HuH-7.5 (cell line): ENCODE data around the gene LRRIQ4.

ENCODE experiments used
- DNase-seq: peaks from one replicate; pipeline ENCODE4 v3.0.0; 2011; ENCODE audit warnings: low spot score

Gene LRRIQ4

DNA sequence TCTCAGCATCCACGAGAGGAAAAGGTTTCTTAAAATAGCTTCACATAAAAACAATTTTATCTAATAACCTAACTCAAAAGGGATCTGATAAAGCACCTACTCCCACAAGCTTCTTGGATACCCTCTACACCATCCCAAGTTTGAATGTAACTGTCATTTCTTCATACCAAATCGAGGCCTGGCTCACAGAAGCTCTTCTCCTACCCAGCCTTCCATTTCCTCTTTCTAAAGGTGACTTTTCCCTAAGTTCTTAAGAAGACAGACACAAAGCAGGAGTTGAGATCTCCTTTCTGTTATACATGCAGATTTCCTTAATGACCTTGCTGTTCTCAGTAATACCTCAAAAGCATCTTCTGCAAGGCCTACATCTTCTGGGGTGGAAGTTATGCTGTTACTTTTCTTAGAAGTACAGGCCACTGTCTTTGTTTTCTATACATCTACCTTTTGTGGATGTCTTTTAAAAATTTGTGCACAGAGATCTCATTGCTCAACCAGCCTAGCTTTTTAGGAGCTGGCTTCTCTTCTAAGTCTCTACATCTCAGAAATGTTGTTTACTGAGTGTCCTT lies 3.4 kb upstream of the LRRIQ4 start:
- no peak for DNase-seq

DNA sequence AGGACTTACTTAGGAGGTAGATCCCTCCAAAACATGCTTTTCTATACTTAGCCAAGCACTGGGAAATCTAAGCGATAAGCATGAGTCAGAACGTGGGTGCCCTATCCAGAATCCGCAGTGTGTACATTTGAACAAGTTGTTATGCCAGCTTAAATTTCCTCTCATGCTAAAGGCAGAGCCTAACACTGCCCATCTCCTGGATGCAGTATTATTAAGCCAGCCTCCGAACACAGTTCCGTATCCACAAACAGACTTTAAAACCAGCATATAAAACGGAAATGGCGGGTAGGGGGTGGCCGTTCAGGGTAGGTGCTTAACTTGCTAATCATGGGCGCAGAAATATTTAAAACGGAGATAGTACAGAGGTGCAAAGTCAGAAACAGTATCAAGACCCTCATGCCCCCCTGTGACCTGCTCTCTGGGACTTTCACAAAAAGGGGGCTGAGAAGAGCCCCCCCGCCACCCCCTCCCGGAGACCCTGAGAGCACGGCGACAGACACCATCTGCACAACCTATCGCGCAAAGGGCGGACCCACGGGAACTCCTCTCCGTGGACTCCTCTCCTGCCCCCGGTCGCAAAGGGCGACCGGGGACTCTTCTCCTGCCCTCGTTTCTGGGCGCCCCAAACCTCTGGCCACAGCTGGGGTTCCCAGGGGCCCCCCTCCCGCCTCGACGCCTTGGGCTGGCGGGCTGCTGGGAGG lies 889 bp upstream of the LRRIQ4 start:
- DNase-seq: no peak

DNA sequence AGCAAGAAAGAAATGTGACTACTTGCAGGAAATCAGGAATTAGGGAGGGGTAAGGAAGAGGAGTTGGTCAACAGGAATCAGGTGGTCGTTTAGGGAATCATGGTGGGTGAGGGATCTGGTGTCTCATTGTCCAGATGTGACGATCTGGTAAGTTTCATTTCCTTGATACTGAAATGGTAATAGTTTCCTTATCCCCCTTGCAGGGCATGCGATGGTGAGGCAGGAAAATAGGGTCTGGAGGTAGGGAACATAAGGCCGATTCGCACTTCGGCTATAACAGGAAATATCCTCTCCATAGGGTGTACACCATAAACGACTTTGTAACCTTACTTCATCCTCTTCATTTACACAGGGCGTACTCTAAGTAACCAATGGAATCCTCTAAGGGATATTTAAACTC lies 608 bp downstream of the LRRIQ4 start:
- no peak for DNase-seq

DNA sequence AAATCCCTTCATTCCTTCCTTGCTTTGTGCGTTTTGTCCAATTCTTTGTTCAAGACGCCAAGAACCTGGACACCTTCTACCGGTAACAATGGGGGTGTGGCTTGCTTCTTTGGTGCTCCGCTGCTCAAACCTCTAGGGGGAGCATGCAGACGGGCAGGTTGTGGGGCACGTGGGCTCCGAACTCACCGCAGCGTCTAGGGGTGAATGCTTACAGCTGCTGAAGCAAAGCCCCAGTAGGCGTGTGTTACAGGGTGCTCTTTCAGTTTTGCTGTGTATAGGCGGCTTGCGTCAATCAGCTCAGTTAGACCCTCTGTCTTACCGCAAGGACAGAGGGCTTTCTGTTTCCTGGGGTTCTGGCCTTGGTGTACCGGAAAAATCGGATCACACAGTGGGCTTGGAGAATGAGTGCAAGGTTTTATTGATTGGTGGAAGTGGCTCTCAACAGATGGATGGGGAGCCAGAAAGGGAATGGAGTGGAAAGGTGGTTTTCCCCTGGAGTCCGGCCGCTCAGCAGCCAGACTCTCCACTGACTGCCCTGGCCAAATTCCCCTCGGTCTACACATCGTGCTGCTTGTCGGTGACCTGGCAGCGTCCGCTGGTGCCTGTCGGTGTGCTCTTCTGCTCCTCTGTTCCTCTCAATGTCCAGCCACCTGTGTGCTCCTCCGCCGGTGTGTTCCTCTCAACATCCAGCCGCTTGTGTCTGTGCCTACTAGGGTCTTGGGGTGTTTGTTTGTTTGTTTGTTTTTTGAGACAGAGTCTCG lies 1.3 kb downstream of the LRRIQ4 start:
- no peak for DNase-seq

DNA sequence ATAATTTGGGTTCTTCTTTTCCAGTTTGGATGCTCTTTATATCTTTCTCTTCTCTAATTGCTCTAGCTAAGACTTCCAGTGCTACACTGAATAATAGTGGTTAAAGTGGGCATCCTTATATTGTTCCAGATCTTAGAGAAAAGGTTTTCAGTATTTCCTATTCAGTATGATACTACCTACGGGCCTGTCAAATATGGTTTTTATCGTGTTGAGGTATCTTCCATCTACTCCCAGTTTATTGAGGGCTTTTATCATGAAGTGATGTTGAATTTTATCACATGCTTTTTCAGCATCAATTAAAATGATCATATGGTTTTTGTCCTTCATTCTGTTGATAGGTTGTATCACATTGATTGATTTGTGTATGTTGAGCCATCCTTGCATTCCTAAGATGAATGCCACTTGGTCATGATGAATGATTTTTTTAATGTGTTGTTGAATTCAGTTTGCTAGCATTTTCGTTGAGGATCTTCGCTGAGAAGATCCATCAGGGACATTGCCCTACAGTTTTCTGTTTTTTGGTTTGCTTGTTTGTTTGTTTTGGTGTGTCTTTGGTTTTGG lies 3.0 kb downstream of the LRRIQ4 start:
- no peak for DNase-seq

DNA sequence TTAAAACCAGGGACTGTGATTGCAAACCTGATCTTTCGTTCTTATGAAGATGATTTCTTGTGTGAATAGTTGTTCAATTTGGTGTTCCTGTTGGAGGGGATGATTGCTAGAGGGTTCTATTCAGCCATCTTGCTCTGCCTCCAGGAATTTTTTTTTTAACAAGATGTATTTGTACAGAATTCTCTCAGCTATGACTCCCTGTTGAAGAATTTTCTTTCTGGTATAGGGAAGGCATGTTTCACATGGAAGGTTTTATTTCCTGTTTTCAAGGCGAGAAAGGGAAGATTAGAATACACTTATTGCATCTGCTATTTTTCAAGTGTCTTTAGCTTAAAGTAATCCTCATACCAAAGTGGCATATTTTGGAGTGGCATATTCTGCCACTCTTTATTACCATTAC lies 5.6 kb downstream of the LRRIQ4 start:
- no peak for DNase-seq

DNA sequence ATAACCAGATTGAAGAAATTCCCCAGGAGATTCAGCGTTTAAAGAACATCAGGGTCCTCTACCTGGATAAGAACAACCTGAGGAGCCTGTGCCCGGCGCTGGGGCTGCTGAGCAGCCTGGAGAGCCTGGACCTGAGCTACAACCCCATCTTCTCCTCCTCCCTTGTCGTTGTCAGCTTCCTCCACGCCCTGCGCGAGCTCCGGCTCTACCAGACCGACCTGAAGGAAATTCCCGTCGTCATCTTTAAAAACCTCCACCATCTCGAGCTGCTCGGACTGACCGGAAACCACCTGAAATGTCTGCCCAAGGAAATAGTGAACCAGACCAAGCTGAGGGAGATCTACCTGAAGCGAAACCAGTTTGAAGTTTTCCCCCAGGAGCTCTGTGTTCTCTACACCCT lies 9.4 kb downstream of the LRRIQ4 start:
- DNase-seq: no peak

DNA sequence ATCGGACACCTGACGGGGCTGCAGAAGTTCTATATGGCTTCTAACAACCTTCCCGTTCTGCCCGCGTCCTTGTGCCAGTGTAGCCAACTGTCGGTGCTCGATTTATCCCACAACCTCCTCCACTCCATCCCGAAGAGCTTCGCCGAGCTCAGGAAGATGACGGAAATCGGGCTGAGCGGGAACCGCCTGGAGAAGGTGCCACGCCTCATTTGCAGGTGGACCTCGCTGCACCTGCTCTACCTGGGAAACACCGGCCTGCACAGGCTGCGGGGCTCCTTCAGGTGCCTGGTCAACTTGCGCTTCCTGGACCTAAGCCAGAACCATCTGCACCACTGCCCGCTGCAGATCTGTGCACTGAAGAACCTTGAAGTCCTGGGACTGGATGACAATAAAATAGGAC lies 9.9 kb downstream of the LRRIQ4 start:
- no peak for DNase-seq

DNA sequence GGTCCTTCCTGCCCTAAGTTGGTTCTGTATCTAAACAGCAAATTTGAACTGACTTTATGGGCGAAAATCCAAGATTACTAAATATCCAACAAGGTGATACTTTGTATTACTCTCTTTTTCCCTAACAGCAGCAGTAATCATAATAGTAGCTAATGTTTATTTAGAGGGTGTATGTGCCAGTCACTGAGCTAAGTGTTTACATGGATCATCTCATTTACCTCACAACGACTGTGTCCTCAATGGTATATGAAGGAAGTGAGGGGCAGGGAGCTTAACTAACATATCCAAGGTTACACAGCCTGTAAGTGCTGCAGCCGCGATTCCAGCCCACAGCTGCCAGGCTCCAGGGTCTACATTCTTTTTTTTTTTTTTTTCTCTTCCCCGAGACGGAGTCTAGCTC lies 10.3 kb downstream of the LRRIQ4 start:
- DNase-seq: no peak

DNA sequence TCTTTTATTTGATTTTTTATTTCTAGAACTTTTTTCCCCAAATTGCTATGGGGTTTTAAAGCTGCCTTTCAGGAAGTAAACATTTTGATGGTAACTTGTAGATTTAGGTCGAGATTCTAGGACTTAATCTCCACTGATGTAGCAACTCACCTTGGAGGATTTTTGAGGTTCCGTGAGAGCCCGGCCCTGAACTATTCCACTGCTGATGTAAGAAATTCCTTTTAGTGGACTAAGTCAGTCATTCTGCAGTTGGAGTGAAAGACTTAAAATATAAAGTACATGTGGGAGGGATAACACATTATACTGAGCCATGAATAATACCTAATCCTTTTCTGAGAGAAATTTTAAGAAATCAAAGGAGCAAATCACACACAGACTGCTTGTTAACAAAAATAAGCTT lies 12.6 kb downstream of the LRRIQ4 start:
- DNase-seq: no peak

DNA sequence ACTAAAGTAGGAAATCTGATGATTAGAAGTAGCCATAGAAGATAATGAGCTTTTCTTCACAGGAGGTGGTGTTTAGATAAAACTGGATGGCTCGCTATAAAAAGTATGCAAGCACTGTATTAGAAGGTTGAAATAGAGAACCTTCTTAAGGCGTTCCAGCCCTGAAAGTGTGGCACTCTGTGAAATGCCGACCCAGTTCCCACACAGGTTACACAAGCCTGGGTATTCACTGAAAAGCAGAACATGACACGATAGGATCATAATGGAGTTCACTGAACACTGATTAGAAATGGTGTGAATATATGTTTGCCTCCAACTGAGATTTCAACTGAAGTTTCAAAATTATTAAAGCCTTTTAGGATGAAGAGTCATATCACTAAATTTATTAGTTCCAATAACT lies 15.0 kb downstream of the LRRIQ4 start:
- DNase-seq: no peak

DNA sequence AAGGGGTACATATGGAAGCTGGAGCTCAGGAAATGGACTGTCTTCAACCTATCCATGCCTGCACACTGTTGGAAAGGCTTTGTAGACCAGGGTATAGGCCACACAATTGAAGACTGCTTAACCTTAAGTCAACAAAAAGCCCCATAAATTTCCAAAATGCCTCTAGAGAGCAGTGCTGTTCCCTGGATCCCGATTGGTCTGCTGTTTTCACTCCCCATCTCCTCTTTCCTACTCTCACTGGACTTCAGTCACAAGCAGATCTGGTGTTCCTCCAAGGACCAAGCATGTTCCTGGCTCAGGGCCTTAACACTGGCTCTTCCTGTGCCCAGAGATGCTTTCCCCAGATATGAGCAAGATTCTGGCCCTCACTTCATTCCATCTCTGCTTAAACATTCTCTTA lies 22.9 kb downstream of the LRRIQ4 start:
- DNase-seq: no peak

DNA sequence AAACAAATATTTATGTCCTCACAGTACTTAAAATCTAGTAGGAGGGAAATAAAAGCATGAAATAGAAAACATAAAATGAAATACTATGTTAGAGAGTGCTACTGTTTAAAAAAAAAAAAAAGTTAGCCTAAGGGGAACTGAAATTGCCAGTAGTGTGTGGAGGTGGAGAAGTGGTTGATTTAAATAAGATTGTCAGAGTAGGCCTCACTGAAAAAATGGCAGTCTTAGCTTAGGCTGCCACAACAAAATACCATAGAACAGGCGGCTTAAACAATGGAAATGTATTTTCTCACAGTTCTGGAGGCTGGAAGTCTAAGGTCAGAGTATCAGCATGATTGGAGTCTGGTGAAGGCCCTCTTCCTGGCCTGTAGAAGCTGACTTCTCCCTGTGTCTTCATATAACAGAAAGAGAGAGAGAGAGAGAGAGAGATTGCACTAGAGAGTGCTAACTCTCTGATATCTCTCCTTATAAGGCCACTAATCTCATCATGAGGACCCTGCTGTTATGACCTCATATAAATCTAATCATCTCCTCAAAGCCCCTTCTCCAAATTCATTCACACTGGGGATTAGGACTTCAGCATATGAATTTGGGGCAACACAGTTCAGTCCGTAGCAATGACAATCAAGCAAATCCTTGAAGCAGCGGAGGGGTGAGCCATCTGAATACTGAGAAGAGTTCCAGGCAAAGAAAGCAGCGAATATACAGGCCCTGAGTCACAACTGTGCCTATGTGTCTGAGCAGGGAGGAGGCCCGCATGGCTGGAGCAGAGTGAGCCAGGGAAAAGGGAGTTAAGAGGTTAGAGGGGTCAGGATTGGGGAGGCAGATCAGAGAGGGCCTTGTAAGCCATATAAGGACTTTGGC lies 23.6 kb downstream of the LRRIQ4 start:
- no peak for DNase-seq

DNA sequence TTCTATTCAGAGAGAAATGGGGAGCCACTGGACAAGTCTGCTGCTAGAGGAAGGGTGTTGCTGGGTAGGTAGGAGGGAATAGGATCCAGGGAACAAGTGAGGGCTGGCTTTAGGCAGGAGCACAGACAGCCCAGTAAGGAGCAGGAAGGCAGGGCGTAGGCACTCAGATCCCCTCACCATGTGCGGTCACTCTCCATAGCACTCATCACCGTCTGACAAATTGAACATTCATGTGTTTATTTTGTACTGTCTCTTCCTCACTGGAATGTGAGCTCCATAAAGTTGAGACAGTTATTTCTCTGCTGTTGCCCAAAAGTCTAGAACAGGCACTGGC lies 24.2 kb downstream of the LRRIQ4 start:
- no peak for DNase-seq

DNA sequence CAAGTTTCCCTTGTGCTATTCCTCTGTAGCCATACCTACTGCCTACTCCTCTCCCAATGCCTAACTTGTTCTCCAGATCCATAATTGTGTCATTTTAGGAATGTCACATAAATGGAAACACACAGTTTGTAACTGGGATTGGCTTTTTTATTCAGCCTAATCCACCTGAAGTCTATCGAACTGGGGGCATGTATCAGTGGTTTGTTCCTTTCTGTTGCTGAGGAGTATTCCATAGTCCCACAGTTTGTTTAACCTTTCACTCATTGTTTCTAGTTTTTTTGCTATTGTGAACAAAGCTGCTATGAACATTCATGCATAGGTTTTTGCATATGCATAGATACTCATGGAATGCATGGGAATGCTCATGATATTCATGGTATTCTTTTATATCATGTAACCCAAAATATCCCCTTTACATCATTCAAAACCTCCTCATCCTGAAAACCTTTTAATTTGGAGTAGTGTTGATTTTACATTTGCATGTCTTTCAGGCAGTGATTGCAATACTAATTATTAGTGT lies 25.9 kb downstream of the LRRIQ4 start:
- no peak for DNase-seq

DNA sequence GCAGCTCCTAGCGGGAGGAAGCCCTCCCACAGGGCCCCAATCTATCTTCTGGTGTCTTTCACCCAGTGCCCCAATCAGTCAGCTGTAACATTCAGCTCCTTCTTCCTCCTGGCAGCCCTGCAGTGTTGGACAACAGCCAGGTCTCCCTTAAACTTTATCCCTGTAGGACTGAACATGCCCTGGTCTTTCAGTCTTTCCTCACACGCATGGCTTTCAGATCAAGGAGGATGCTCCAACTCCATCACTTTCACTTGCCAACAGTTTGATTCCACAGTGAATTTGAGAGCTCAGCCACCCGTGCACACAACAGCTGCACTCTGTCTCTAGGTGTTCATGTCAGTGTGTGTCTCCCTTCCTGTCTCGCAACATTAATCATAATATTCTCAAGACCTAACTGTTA lies 28.5 kb downstream of the LRRIQ4 start:
- no peak for DNase-seq

DNA sequence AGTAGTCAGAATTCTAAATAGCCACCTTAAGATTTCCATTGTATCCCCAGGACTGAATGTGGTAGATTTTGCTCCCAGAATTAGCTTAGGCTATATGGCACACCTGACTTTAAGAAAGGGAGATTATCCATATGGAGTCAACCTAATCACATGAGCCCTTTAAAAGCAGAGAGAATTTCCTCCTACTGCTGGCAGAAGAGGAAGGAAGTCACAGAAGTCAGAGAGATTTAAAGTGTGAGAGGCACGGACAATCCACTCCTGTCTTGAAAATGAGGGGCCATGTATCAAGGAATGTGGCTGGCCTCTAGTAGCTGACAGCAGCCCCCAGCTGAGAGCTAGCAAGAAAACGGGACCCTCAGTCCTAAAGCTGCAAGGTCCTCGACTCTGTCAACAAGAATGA lies 30.3 kb downstream of the LRRIQ4 start:
- no peak for DNase-seq

DNA sequence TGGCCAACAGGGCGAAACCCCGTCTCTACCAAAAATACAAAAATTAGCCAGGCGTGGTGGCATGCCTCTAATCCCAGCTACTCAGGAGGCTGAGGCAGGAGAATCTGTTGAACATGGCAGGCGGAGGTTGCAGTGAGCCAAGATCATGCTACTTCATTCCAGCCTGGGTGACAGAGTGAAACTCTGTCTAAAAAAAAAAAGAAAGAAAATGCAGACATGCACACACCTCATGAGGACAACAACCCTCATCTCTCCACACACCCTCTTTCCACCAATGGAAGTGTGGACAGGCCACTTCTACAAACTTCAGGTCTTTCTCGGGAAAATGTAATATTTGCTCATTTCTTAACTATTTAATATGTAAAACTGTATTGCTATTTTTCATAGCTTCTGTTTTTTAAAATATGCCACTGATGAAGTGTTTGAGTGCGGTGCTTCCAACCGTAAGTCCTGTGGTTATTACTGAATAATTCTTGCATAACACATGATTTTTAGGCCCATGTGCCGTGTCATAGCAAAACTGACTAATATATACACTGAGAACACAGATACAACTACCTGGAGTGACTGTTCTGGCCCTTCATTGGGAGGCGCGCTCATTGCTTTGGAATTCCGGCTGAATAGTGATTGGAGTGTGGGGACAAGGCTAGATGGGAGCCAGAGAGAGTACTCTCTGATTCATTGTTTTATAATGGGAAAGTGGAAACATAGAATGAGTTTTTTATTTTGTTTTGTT lies 34.0 kb downstream of the LRRIQ4 start:
- DNase-seq: no peak

DNA sequence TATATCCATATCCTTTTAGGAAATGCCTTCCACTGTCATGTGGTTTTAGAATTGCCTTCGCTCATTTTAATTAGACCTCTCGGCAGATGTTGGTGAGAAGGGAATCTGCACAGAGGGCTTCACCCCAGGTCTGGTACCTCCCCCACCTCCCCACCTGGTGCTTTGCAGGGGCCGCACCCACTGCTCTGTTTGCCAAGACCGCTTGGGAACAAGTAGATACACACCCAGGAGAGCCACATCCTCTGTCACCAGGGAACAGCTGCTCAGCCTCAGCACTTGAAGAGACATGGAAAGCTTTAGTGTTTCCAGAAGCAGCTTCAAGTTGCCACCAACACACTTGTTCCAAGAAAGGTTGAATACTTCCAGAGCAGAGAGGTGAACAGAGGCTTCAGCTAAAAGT lies 35.2 kb downstream of the LRRIQ4 start:
- no peak for DNase-seq

DNA sequence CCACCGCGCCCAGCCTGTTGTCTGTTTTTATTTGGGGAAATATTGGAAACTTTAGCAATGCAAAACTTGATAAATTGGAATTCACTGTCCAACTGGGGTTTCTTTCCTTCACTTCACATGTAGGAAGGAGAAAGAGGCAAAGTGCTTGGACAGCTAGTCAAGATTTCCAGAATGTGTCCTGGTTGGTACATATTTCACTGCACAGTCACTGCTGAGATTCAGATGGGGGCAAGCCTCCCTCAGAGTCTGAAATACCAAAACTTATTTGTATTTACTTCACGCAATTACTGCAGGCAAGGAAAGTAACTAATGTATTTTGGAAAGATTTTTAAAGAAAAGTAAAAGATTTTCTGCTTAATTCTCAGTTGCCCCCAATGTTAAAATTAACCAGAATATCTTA lies 36.1 kb downstream of the LRRIQ4 start:
- DNase-seq: no peak

DNA sequence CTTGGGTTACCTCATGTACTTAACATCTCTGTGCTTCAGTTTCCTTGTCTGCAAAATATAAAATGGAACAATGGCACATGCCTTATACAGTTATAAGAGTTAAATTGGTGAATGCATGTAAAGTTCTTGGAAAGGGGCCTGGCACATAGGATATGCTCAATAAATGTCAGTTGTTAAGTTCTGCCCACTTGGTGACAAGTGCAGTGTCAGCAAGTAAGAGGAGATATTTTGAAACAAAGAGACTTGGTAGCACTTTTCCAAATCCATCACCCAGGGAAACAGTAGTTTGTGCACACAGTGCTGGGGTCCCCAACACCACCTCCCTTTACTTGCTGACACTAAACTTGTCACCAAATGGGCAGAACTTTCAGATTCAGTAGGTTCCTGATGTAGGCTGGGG lies 37.9 kb downstream of the LRRIQ4 start:
- no peak for DNase-seq

DNA sequence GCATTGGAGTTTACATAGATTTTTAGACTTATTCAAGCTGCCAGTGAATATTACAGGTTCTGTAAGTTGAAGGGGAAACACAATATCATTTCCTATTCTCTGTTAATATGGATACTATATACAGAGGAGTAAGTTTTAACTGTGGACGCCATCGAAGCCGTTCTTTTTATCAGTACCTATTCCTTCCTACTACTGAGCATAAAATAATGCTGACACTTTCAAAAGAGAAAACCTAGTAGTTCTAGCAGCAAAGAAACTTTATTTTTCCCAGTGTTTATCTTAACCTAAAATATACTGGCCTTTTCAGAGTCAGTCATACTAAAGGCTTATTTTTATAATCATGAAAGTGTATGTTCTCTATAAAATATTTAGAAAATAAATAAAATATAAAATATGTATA lies 42.8 kb downstream of the LRRIQ4 start:
- DNase-seq: no peak
